ENCODE results near the gene PHLDA1.

Gene PHLDA1

GRCh38 chr12:76037130-76038103 is 5.8 kb upstream of the PHLDA1 start:
- peak; percentile 63 for DNase-seq

GRCh38 chr12:76035045-76035444 is 3.5 kb upstream of the PHLDA1 start:
- DNase-seq, result no peak

- no peak for DNase-seq
Observed at GRCh38 chr12:76033081-76034011, 1.8 kb upstream of the PHLDA1 start.

- DNase-seq, result no peak
Observed at GRCh38 chr12:76032043-76032981, 736 bp upstream of the PHLDA1 start.

GRCh38 chr12:76031081-76031413 is 529 bp downstream of the PHLDA1 start:
- DNase-seq, result no peak

- no peak for DNase-seq
Observed at GRCh38 chr12:76030341-76031080, 1.1 kb downstream of the PHLDA1 start.

- DNase-seq, result no peak
Observed at GRCh38 chr12:76029982-76030340, 1.6 kb downstream of the PHLDA1 start.

GRCh38 chr12:76028571-76029277 is 2.9 kb downstream of the PHLDA1 start:
- no peak for DNase-seq

GRCh38 chr12:76026643-76027063 is 4.9 kb downstream of the PHLDA1 start:
- no peak for DNase-seq

- DNase-seq, result no peak
Observed at GRCh38 chr12:76025601-76026575, 5.7 kb downstream of the PHLDA1 start.

- DNase-seq, result no peak
Observed at GRCh38 chr12:76024942-76025600, 6.5 kb downstream of the PHLDA1 start.

GRCh38 chr12:76024102-76024781 is 7.3 kb downstream of the PHLDA1 start:
- no peak for DNase-seq

GRCh38 chr12:76023069-76023690 is 8.4 kb downstream of the PHLDA1 start:
- DNase-seq, result no peak

- no peak for DNase-seq
Observed at GRCh38 chr12:76022506-76022905, 9.1 kb downstream of the PHLDA1 start.

GRCh38 chr12:76020731-76021672 is 10.6 kb downstream of the PHLDA1 start:
- no peak for DNase-seq

- DNase-seq, result no peak
Observed at GRCh38 chr12:76020281-76020680, 11.3 kb downstream of the PHLDA1 start.

GRCh38 chr12:76018672-76019071 is 12.9 kb downstream of the PHLDA1 start:
- DNase-seq, result no peak
